Measurements from ENCODE around the gene PSMC6. TPM values are rescaled to one million over a fixed set of nuclear protein-coding genes. Genes with fewer than 3 reads are reported as not detected.

PSMC6 gene
- total RNA-seq, 1 donor from 2014 or later: 66.4 TPM

DNA sequence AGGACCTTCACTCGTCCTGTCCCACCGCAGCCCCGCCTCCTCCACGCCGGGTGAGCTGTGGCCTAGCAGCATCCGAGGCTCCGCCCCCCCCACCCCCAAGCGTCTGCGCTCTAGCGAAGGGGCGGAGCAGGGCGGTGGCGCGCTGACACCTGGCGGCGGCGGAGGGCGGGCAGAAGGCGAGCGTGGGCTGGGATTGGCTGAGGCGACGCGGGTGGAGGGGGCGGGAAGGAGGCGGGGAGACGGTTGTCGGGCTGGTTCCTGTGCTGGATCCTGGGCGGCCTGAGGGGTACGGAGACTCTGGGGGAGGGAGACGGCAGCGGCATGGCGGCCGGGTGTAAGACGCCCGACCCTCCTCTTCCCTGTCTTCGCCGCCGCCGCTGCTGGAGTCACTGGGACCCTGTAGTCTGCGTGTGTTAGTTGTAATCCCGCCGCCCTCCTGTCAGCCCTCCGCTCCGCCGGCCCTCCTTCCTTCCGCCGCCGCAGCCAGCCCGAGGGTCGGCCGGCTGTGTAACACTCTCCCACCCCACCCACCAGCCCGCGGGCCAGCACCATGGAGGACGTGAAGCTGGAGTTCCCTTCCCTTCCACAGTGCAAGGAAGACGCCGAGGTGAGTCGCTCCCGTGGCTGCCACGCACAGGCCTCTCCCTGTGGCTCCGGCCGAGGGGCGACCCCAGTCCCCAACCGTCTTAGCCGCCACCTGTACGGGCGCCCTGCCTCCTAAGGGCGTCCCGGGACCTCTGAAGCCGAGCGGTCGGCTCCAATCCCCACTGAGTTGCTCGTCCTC is 23.1 kb downstream of the PSMC6 start, which contains the start of gene STYX:
Gene STYX, plus strand, starts transcription at position 242 of the 784 bp plus-strand sequence. Its CDS starts 309 bp downstream, at position 551.
- peaks cover 8% of the 10 kb centered on the region for H3K36me3 Mint-ChIP-seq (ENCODE audit: low read depth)
- peak within 1 kb of the TSS; percentile 97 for H3K27ac Mint-ChIP-seq (ENCODE audit: unreplicated experiment)
- H3K27me3 Mint-ChIP-seq (ENCODE audit: low read depth): no peaks in the 10 kb centered on the region
- peak within 1 kb of the TSS; percentile 91 for H3K4me3 Mint-ChIP-seq (ENCODE audit: unreplicated experiment)
- H3K9me3 Mint-ChIP-seq (ENCODE audit: low read depth): no peaks in the 10 kb centered on the region
- TF ChIP-seq CTCF (IDR thresholded peaks at IDR 0.05): peak; percentile 54
- DNase-seq (ENCODE audit: low spot score): peak; percentile 99
- H3K4me1 Mint-ChIP-seq (ENCODE audit: low read depth): peaks cover 23% of the 10 kb centered on the region

DNA sequence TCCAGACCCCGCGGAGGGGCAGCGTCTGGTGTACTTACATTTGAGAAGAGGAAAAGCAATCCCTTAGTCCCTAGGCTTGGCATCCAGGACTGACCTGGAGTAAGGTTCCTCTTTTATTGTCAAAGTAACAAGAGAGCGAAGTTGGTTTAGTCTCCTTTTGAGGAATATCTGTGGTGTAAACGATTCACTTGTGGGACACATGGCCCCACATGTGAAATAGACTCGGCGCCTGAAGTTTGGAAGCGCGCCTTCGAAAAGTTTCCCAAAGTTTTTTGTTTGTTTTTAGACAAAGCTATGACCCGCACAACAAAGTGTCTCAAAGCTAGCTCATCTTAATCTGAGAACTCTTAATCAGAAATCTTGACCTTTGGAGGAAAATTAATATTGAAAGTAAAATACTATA is 23.7 kb downstream of the PSMC6 start:
- Mint-ChIP-seq H3K4me1 (ENCODE audit: low read depth) (peaks cover 26% of the 10 kb centered on the region), H3K4me3 (ENCODE audit: unreplicated experiment) (peak overlapping the region; percentile 91), H3K27me3 (ENCODE audit: low read depth) (no peaks in the 10 kb centered on the region), H3K9me3 (ENCODE audit: low read depth) (no peaks in the 10 kb centered on the region), H3K27ac (ENCODE audit: unreplicated experiment) (peak overlapping the region; percentile 97), H3K36me3 (ENCODE audit: low read depth) (peaks cover 8% of the 10 kb centered on the region)
- no peak for DNase-seq (ENCODE audit: low spot score)
- TF ChIP-seq CTCF (IDR thresholded peaks at IDR 0.05): no peak

DNA sequence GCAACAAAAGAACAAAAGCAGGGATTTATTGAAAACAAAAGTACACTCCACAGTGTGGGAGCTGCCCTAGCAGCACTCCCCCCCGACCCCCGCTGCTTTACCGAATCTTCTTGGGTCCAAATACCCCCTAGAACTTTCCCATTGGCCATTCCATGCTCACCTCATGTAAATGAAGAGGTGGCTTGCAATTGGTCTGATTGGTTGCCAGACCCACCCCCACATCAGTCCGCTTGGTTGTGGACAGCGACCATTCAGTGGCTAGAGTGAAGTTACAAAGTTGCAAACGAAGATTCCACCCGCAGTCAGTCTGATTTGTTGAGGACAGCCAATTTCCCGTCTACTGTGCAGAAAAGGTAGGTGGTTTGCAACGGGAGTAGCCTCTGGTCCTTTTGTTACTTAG is 26.8 kb downstream of the PSMC6 start:
- Mint-ChIP-seq H3K9me3 (ENCODE audit: low read depth) (no peaks in the 10 kb centered on the region), H3K27me3 (ENCODE audit: low read depth) (no peaks in the 10 kb centered on the region), H3K27ac (ENCODE audit: unreplicated experiment) (no peak overlapping the region), H3K4me3 (ENCODE audit: unreplicated experiment) (no peak overlapping the region), H3K36me3 (ENCODE audit: low read depth) (peaks cover 6% of the 10 kb centered on the region), H3K4me1 (ENCODE audit: low read depth) (peaks cover 34% of the 10 kb centered on the region)
- no peak for TF ChIP-seq CTCF (IDR thresholded peaks at IDR 0.05)
- DNase-seq (ENCODE audit: low spot score): no peak

GRCh38 chr14:52735921-52736489 is 29.0 kb downstream of the PSMC6 start:
- Mint-ChIP-seq H3K9me3 (ENCODE audit: low read depth) (no peaks in the 10 kb centered on the region), H3K4me1 (ENCODE audit: low read depth) (peaks cover 30% of the 10 kb centered on the region), H3K36me3 (ENCODE audit: low read depth) (peaks cover 6% of the 10 kb centered on the region), H3K4me3 (ENCODE audit: unreplicated experiment) (no peak overlapping the region), H3K27ac (ENCODE audit: unreplicated experiment) (peak overlapping the region; percentile 15), H3K27me3 (ENCODE audit: low read depth) (no peaks in the 10 kb centered on the region)
- no peak for TF ChIP-seq CTCF (IDR thresholded peaks at IDR 0.05)
- DNase-seq (ENCODE audit: low spot score): no peak

- TF ChIP-seq CTCF (IDR thresholded peaks at IDR 0.05): no peak
- Mint-ChIP-seq H3K4me3 (ENCODE audit: unreplicated experiment) (no peak overlapping the region), H3K27me3 (ENCODE audit: low read depth) (no peaks in the 10 kb centered on the region), H3K27ac (ENCODE audit: unreplicated experiment) (no peak overlapping the region), H3K36me3 (ENCODE audit: low read depth) (peaks cover 5% of the 10 kb centered on the region), H3K4me1 (ENCODE audit: low read depth) (peaks cover 29% of the 10 kb centered on the region), H3K9me3 (ENCODE audit: low read depth) (no peaks in the 10 kb centered on the region)
- no peak for DNase-seq (ENCODE audit: low spot score)
These were observed 31.4 kb downstream of the PSMC6 start for GRCh38 chr14:52738409-52738808.
